B cell (primary cell): Measurements from ENCODE around the gene AK9. TPM values are rescaled to one million over a fixed set of nuclear protein-coding genes. Genes with fewer than 3 reads are reported as not detected.
A peak's percentile ranks its signal among the peaks of the same experiment; 100 is the strongest.

ENCODE experiments used
- ATAC-seq: fragments of 200-7000 bp; cut with Tn5 transposase; one replicate; pipeline ENCODE4 v1.10.0; 2021; ENCODE audit warnings: low read depth, mild to moderate bottlenecking, moderate number of reproducible peaks, moderate library complexity
- CTCF ChIA-PET: fragments of 350-600 bp; sonication (Branson Sonifier 250); formaldehyde crosslinking; loops from one replicate; lab custom pipeline; 2021; ENCODE audit warnings: antibody characterized with exemption, inconsistent platforms; lab: Charles Lee
- POLR2A ChIA-PET: fragments of 350-600 bp; sonication (Branson Sonifier 250); formaldehyde crosslinking; loops from one replicate; lab custom pipeline; 2021; ENCODE audit warnings: antibody characterized with exemption; lab: Charles Lee
- DNase-seq: peaks from one replicate; pipeline ENCODE4 v3.0.0; 2013
- H2AFZ ChIP-seq: 2 replicates; pipeline ENCODE4 v1.6.1; 2012; ENCODE audit warnings: mild to moderate bottlenecking, low read depth, low read length; ENCODE audit not compliant: insufficient read depth, poor library complexity, severe bottlenecking
- H3K27ac ChIP-seq, 2 donors: 1 replicate in 1 of 2; 2 replicates in 1 of 2; pipeline ENCODE4 v1.5.1; 2012 to 2013; ENCODE audit warnings: low read length in 2 of 2, mild to moderate bottlenecking in 2 of 2, moderate library complexity in 1 of 2
- H3K27me3 ChIP-seq, 4 experiments: fragments of 200-600 bp in 1 of 4; sonication (generic) in 1 of 4; replicated peaks in 1 of 4; 1 replicate in 2 of 4; 2 replicates in 2 of 4; pipeline versions ENCODE4 v1.6.1 to v1.7.0; 2013 to 2016; ENCODE audit warnings: low read length in 3 of 4, mild to moderate bottlenecking in 2 of 4, mixed read lengths in 1 of 4, moderate library complexity in 1 of 4; ENCODE audit not compliant: insufficient read depth in 4 of 4, control insufficient read depth in 3 of 4; ENCODE audit errors: control extremely low read depth in 1 of 4
- H3K36me3 ChIP-seq, 2 experiments: replicated peaks in 1 of 2; 1 replicate in 1 of 2; 2 replicates in 1 of 2; pipeline versions ENCODE4 v1.6.1 to v1.7.1; 2013; ENCODE audit warnings: low read length in 1 of 2; ENCODE audit not compliant: insufficient read depth in 2 of 2, control insufficient read depth in 1 of 2; ENCODE audit errors: control extremely low read depth in 1 of 2, extremely low read depth in 1 of 2
- H3K4me1 ChIP-seq, 2 donors: fragments of 200-600 bp in 1 of 2; sonication (generic) in 1 of 2; 1 replicate in 1 of 2; 2 replicates in 1 of 2; pipeline versions ENCODE4 v1.5.1 to v1.6.1; 2013 to 2017; ENCODE audit warnings: low read length in 2 of 2; ENCODE audit not compliant: control insufficient read depth in 2 of 2, insufficient read depth in 2 of 2
- H3K4me2 ChIP-seq: replicated peaks from 2 replicates; pipeline ENCODE3; 2012; ENCODE audit warnings: mild to moderate bottlenecking, low read depth, low read length; ENCODE audit not compliant: poor library complexity, severe bottlenecking
- H3K4me3 ChIP-seq, 5 experiments: fragments of 200-600 bp in 1 of 5; sonication (generic) in 1 of 5; 1 replicate in 3 of 5; 2 replicates in 2 of 5; pipeline versions ENCODE4 v1.5.1 to v1.7.0; 2011 to 2016; ENCODE audit warnings: low read length in 4 of 5, mild to moderate bottlenecking in 4 of 5, low read depth in 2 of 5, control low read depth in 1 of 5, moderate library complexity in 1 of 5; ENCODE audit not compliant: insufficient read depth in 1 of 5; ENCODE audit errors: control extremely low read depth in 1 of 5, extremely low read depth in 1 of 5
- H3K79me2 ChIP-seq: fragments of 200-600 bp; sonication (generic); one replicate; pipeline ENCODE4 v1.6.0; 2016; ENCODE audit warnings: low read length; ENCODE audit not compliant: control insufficient read depth, insufficient read depth
- H3K9ac ChIP-seq: fragments of 200-600 bp; sonication (generic); 2 replicates; pipeline ENCODE4 v1.6.1; 2017; ENCODE audit warnings: mild to moderate bottlenecking, low read length, moderate library complexity
- H3K9me3 ChIP-seq, 3 donors: one replicate each; pipeline versions ENCODE4 v1.6.1 to v1.7.1; 2013; ENCODE audit warnings: low read length in 2 of 3; ENCODE audit not compliant: control insufficient read depth in 2 of 3, insufficient read depth in 1 of 3; ENCODE audit errors: control extremely low read depth in 1 of 3
- H4K20me1 ChIP-seq: 2 replicates; pipeline ENCODE4 v1.6.0; 2012; ENCODE audit warnings: mild to moderate bottlenecking, low read length; ENCODE audit not compliant: insufficient read depth, control insufficient read depth, poor library complexity, severe bottlenecking
- H3K27ac Mint-ChIP-seq: one replicate; pipeline ENCODE4 v1.8.0; 2021; ENCODE audit warnings: mixed read lengths
- H3K27me3 Mint-ChIP-seq: one replicate; pipeline ENCODE4 v1.8.0; 2021; ENCODE audit warnings: mixed read lengths
- H3K4me1 Mint-ChIP-seq: one replicate; pipeline ENCODE4 v1.8.0; 2021; ENCODE audit warnings: mixed read lengths
- H3K4me3 Mint-ChIP-seq: one replicate; pipeline ENCODE4 v1.8.0; 2021; ENCODE audit warnings: mixed read lengths
- H3K9me3 Mint-ChIP-seq: one replicate; pipeline ENCODE4 v1.8.0; 2022; ENCODE audit warnings: mixed read lengths; ENCODE audit not compliant: insufficient read depth
- CTCF ChIP-seq: fragments of 200-600 bp; IDR thresholded peaks from one replicate; pipeline ENCODE4 v1.8.0; 2022; ENCODE audit warnings: antibody characterized with exemption, mild to moderate bottlenecking
- EZH2 ChIP-seq: IDR thresholded peaks from 2 replicates; pipeline ENCODE4 v1.6.1; 2012; ENCODE audit warnings: borderline replicate concordance, low read depth, mild to moderate bottlenecking, moderate library complexity, low read length; ENCODE audit not compliant: insufficient read depth, poor library complexity, severe bottlenecking
- WGBS: methylation state at CpG from one replicate; pipeline ENCODE4 v1.1.5; 2013; ENCODE audit warnings: missing lambda C conversion rate; ENCODE audit not compliant: insufficient coverage; 5-methylcytosine and 5-hydroxymethylcytosine counted together
- intact Hi-C: fragments of 100-400 bp; cut with micrococcal nuclease; formaldehyde crosslinking; loops from one replicate; pipeline ENCODE4 v1.10.0; 2022
- polyA plus RNA-seq: library from polyadenylated mRNA; depleted of rRNA; stranded (reverse); fragments of >200 nt; gene quantifications from 2 replicates; pipeline ENCODE4 v1.2.3, GENCODE V29; 2012
- total RNA-seq, 2 donors: library from RNA; stranded (reverse); fragments of 120-200 nt in 1 of 2; gene quantifications; 1 replicate in 1 of 2; 2 replicates in 1 of 2; pipeline versions ENCODE4 v1.2.3 to v1.2.4, GENCODE V29; 2013 to 2022

AK9 gene
- total and polyA plus RNA-seq, 2 donors (not counting 1 experiment from before 2014, with no cell fraction given) = 6.4 to 26.5 TPM

- peaks cover 65% of the 10 kb centered on the region for H3K79me2 ChIP-seq
- H3K4me1 Mint-ChIP-seq = peaks cover 45% of the 10 kb centered on the region
- peak overlapping the region in 1 of 2 donors; percentile 1 for H3K27ac ChIP-seq
- POLR2A ChIA-PET = no interaction called here
- peaks cover 0 to 8% of the 10 kb centered on the region in 2 experiments for H3K36me3 ChIP-seq
- intact Hi-C loops = no loop called here
- H3K27me3 ChIP-seq = no peaks in the 10 kb centered on the region
- peaks cover 24% of the 10 kb centered on the region for H4K20me1 ChIP-seq
- no peak for ATAC-seq
- no peak overlapping the region for H3K27ac Mint-ChIP-seq
- no peak overlapping the region for H3K4me3 Mint-ChIP-seq
- H3K27me3 Mint-ChIP-seq = no peaks in the 10 kb centered on the region
- H3K4me1 ChIP-seq = peaks cover 24 to 25% of the 10 kb centered on the region in 2 donors
- CTCF ChIA-PET = interaction anchor here (1.1 to 9.5 kb wide), 7 partner anchors 9 to 688 kb away, joined by 4 to 340 read pairs (median 37); partner anchors contain the start of genes AK9 and FIG4
- 90% methylated on average over 2 of the region's 4 CpGs for WGBS
- no peak overlapping the region for H2AFZ ChIP-seq
- TF ChIP-seq CTCF = no peak
- TF ChIP-seq EZH2 = no peak
- no peak overlapping the region for H3K4me3 ChIP-seq
- H3K9me3 ChIP-seq = no peaks in the 10 kb centered on the region
- no peak for DNase-seq
- no peaks in the 10 kb centered on the region for H3K9me3 Mint-ChIP-seq
- no peak overlapping the region for H3K9ac ChIP-seq
- H3K4me2 ChIP-seq = no peak overlapping the region
These were observed 11.8 kb upstream of the AK9 start for GRCh38 chr6:109702791-109703190.

GRCh38 chr6:109701774-109702173 is 10.8 kb upstream of the AK9 start:
- Histone ChIP-seq H3K27ac (no peak overlapping the region), H3K27me3 (no peaks in the 10 kb centered on the region), H3K9me3 (no peaks in the 10 kb centered on the region), H3K79me2 (peaks cover 70% of the 10 kb centered on the region), H3K4me2 (no peak overlapping the region), H3K36me3 (peaks cover 0 to 8% of the 10 kb centered on the region in 2 experiments), H2AFZ (no peak overlapping the region), H3K4me3 (no peak overlapping the region), H3K4me1 (peaks cover 24% of the 10 kb centered on the region in 2 donors), H3K9ac (no peak overlapping the region), H4K20me1 (peaks cover 22% of the 10 kb centered on the region)
- DNase-seq = no peak
- intact Hi-C loops = no loop called here
- TF ChIP-seq EZH2 (no peak), CTCF (no peak)
- H3K4me3 Mint-ChIP-seq = no peak overlapping the region
- no peaks in the 10 kb centered on the region for H3K9me3 Mint-ChIP-seq
- ChIA-PET POLR2A (no interaction called here), CTCF (interaction anchor here (1.1 to 9.5 kb wide), 4 partner anchors 8 to 690 kb away, joined by 8 to 340 read pairs (median 94); partner anchors contain the start of genes AK9 and FIG4)
- H3K27me3 Mint-ChIP-seq = no peaks in the 10 kb centered on the region
- no peak for ATAC-seq
- no CpG with 5 or more reads among the region's 2 CpGs for WGBS
- H3K27ac Mint-ChIP-seq = peak overlapping the region; percentile 41
- H3K4me1 Mint-ChIP-seq = peaks cover 41% of the 10 kb centered on the region
